Measurements from ENCODE around the gene SSX5.
"Not testable (repeated sequence)": the region's sequence is repeated elsewhere in the genome, so short reads cannot be mapped to it uniquely, and the experiment has no call there.

Gene SSX5, protein sequence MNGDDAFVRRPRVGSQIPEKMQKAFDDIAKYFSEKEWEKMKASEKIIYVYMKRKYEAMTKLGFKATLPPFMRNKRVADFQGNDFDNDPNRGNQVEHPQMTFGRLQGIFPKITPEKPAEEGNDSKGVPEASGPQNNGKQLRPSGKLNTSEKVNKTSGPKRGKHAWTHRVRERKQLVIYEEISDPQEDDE

DNA sequence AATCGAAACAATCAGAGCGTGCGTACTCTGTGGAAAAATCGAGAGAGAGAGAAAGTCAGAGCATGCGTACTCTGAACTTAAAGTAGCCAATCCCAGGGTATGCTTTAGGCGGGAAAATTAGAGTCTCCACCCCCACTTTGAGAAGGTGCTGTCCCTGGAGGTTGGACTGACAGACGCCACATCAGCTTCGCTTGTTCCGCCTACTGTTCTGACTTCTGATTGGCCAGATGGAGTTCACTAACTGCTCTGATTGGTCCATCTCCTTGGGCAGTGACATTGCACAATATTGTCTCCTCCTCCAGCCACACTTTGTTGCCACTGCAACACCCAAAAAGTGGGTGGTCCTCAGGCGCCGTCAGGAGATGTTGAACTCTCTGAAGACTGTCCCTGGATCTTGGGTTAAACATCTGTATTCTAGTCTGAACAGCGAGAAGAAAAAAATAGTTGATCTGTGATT, at the start of gene SSX5:
TSS of gene SSX5 (minus strand) at position 51 of the 457 bp plus-strand sequence. CDS start 1,437 bp downstream, outside the sequence.
- no peak for DNase-seq (ENCODE audit: low read depth in 2 of 2)

- DNase-seq (ENCODE audit: low read depth in 2 of 2) = not testable (repeated sequence)
These were observed 27.6 kb upstream of the SSX5 start for GRCh38 chrX:48224196-48224595.

DNA sequence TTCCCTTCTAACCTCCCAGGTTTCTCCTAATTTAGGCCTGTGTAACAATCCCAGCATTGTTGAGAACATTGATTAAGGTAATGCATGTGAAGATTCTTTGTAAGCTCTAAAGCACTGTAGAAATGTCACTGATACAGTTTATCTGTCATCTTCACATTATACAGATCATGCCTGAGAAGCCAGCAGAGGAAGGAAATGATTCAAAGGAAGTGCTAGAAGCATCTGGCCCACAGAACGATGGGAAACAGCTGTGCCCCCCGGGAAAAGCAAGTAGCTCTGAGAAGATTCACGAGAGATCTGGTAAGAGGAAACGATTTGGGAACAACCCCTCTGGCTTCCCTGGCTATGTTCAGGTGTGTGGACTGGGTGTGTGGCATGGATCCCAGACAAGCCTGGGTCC, 17.7 kb upstream of the SSX5 start:
- DNase-seq (ENCODE audit: low read depth in 2 of 2) = not testable (repeated sequence)

GRCh38 chrX:48190024-48190423, 6.6 kb downstream of the SSX5 start:
- DNase-seq (ENCODE audit: low read depth in 2 of 2) = not testable (repeated sequence)

DNA sequence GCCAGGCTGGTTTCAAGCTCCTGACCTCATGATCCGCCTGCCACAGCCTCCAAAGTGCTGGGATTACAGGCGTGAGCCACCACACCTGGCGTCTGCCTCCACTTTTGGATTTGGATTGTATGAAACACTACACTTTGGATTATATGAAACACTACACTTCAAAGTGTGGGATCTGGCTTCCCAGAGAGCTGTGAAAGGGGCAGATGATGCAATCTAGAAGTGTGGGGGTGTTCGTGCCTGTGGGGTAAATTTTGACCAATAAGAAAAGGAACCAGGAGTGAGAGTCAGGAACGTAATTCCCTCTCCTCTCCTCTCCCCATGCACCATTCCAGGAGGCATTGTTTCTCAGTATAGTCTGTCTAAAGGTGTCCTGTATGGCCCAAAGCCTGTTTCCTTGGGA, 14.7 kb downstream of the SSX5 start:
- not testable (repeated sequence) for DNase-seq (ENCODE audit: low read depth in 2 of 2)

- DNase-seq (ENCODE audit: low read depth in 2 of 2) = no peak
These were observed 15.8 kb downstream of the SSX5 start for GRCh38 chrX:48180811-48181210.

GRCh38 chrX:48179691-48180090, 16.9 kb downstream of the SSX5 start:
- DNase-seq (ENCODE audit: low read depth in 2 of 2) = no peak

GRCh38 chrX:48166322-48166721, 30.3 kb downstream of the SSX5 start:
- DNase-seq (ENCODE audit: low read depth in 2 of 2) = not testable (repeated sequence)

GRCh38 chrX:48165241-48165640, 31.4 kb downstream of the SSX5 start:
- DNase-seq (ENCODE audit: low read depth in 2 of 2) = no peak

- no peak for DNase-seq (ENCODE audit: low read depth in 2 of 2)
These were observed 40.6 kb downstream of the SSX5 start for GRCh38 chrX:48156014-48156413.

DNA sequence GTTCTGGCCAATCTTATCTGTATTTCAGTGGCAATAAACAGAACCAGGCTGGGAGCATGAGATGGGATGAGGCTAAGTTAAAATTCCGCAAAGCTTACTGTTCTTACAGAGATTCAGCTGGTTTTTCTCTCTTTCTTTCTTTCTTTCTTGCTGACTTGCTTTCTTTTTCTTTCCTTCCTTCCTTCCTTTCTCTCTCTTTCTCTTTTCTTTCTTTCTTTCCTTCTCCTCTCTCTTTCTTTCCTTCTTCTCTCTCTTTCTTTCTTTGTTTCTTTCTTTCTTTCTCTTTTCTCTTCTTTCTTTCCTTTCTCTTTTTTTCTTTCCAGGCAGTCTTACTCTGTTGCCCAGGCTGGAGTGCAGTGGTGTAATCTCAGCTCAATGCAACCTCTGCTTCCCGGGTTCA, 41.8 kb downstream of the SSX5 start:
- no peak for DNase-seq (ENCODE audit: low read depth in 2 of 2)

DNA sequence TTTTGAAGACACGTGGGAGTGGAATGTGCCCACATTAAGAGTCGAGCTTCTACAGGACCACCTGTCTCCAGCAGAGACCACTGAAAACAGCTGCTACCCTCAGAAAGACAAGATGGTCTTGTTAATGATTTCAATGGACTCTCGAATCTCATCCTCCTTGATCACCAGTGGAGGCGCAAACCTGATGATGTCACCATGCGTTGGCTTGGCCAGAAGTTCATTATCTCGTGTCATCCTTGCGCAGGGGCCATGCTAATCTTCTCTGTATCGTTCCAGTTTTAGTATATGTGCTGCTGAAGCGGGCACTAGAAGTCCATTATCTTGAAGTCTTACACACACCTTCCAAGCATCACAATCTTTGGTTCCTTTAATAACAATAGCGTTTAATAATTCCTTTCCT, 42.8 kb downstream of the SSX5 start:
- no peak for DNase-seq (ENCODE audit: low read depth in 2 of 2)

GRCh38 chrX:48142697-48143096, 53.9 kb downstream of the SSX5 start:
- DNase-seq (ENCODE audit: low read depth in 2 of 2) = peak; percentile 8 to 10

- DNase-seq (ENCODE audit: low read depth in 2 of 2) = not testable (repeated sequence)
These were observed 54.6 kb downstream of the SSX5 start for GRCh38 chrX:48141810-48142508.

DNA sequence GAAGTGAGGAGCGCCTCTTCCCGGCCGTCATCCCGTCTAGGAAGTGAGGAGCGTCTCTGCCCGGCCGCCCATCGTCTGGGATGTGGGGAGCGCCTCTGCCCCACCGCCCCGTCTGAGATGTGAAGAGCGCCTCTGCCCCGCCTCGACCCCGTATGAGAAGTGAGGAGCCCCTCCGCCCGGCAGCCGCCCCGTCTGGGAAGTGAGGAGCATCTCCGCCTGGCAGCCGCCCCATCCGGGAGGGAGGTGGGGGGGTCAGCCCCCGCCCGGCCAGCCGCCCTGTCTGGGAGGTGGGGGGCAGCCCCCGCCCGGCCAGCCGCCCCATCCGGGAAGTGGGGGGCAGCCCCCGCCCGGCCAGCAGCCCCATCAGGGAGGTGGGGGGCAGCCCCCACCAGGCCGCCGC, 57.5 kb downstream of the SSX5 start:
- not testable (repeated sequence) for DNase-seq (ENCODE audit: low read depth in 2 of 2)
